Measurements from ENCODE around the gene DAPK1. TPM values are rescaled to one million over a fixed set of nuclear protein-coding genes. Genes with fewer than 3 reads are reported as not detected.

Gene DAPK1
- polyA plus RNA-seq, 1 of the 3 experiments (the other 2 are of a cell fraction), result 0.61 TPM

DNA sequence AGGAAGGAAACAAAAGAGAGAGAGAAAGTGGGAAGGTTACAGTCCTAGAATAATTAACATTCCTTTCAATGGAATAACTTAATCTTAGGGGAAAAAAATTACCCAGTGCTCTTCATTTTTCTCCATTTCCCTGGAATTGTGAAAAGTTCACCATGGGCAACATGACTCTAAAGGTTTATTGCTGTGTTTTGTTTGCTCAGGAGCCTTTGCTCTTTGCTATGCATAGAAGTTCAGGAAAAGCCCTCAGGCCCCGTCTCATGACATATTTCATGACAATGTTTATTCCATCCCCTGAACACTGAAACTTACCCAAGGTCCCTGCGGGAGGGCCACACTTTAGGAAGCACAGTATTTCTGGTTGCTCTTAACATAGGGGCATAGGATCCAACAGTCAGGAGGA, 218.5 kb downstream of the DAPK1 start:
- ChIA-PET POLR2A (no interaction called here), CTCF (no interaction called here)
- no peak for DNase-seq
- no peak overlapping the region for H3K4me2 ChIP-seq
- no peaks in the 10 kb centered on the region for H3K79me2 ChIP-seq (ENCODE audit: insufficient read depth)
- TF ChIP-seq YY1 (IDR thresholded peaks at IDR 0.05; ENCODE audit: low read depth) (no peak), EZH2phosphoT487 (IDR thresholded peaks at IDR 0.05; ENCODE audit: borderline replicate concordance, low read depth) (no peak), RCOR1 (IDR thresholded peaks at IDR 0.05; ENCODE audit: low read length) (no peak)
- no peak overlapping the region for H3K4me3 ChIP-seq (ENCODE audit: low read depth in 2 of 2, low read length in 1 of 2)
- H3K27ac ChIP-seq (ENCODE audit: low read depth in 2 of 2, low read length in 1 of 2), result no peak overlapping the region
- H2AFZ ChIP-seq (ENCODE audit: low read depth), result no peak overlapping the region
- no peaks in the 10 kb centered on the region for H4K20me1 ChIP-seq (ENCODE audit: insufficient read depth)
- H3F3A ChIP-seq (replicated peaks; ENCODE audit: insufficient read depth), result peaks cover 4% of the 10 kb centered on the region
- WGBS (ENCODE audit: low lambda C conversion rate), result 89% methylated on average over 2 of the region's 2 CpGs
- no peak overlapping the region for H3K9ac ChIP-seq
- H3K27me3 ChIP-seq (ENCODE audit: insufficient read depth), result no peaks in the 10 kb centered on the region
- H3K36me3 ChIP-seq (replicated peaks in 1 of 2; ENCODE audit: control insufficient read depth in 1 of 2, insufficient read depth in 2 of 2, low read length in 1 of 2), result no peaks in the 10 kb centered on the region
- H3K9me2 ChIP-seq, result no peaks in the 10 kb centered on the region
- H3K4me1 ChIP-seq (ENCODE audit: control insufficient read depth in 1 of 2, insufficient read depth in 2 of 2, low read depth in 1 of 2, low read length in 1 of 2), result peaks cover 10 to 11% of the 10 kb centered on the region in 2 experiments; a peak in 2 of 4 replicates
- H3K9me3 ChIP-seq, result no peaks in the 10 kb centered on the region

DNA sequence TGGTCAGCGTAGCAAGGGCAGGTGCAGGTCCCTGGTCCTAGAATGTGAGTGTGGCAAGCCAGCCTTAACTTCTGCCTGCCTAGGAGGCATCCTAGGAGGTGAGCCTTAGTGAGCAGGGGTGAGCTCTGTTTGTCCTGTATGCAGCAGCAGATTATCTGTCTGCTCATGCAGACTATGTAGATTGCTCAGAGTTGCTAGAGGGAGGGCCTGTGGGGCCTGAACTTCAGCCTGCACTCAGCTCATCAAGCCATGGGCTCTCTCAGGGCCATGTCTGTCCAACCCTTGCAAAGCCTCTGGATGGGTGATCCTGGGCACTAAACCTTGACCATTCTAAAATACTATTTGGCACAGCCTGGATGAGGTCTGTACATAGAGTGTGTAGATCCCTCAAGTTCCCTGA, 219.8 kb downstream of the DAPK1 start:
- H3K4me2 ChIP-seq, result no peak overlapping the region
- H3K27ac ChIP-seq (ENCODE audit: low read depth in 2 of 2, low read length in 1 of 2), result no peak overlapping the region
- H3K9me2 ChIP-seq, result no peaks in the 10 kb centered on the region
- no peak overlapping the region for H2AFZ ChIP-seq (ENCODE audit: low read depth)
- WGBS (ENCODE audit: low lambda C conversion rate), result 80% methylated on average over 1 of the region's 1 CpG
- H3F3A ChIP-seq (replicated peaks; ENCODE audit: insufficient read depth), result peaks cover 4% of the 10 kb centered on the region
- DNase-seq, result no peak
- H4K20me1 ChIP-seq (ENCODE audit: insufficient read depth), result no peaks in the 10 kb centered on the region
- H3K27me3 ChIP-seq (ENCODE audit: insufficient read depth), result no peaks in the 10 kb centered on the region
- H3K4me1 ChIP-seq (ENCODE audit: control insufficient read depth in 1 of 2, insufficient read depth in 2 of 2, low read depth in 1 of 2, low read length in 1 of 2), result peaks cover 3 to 6% of the 10 kb centered on the region in 2 experiments; a peak in 2 of 4 replicates
- H3K9ac ChIP-seq, result no peak overlapping the region
- H3K79me2 ChIP-seq (ENCODE audit: insufficient read depth), result no peaks in the 10 kb centered on the region
- H3K36me3 ChIP-seq (replicated peaks in 1 of 2; ENCODE audit: control insufficient read depth in 1 of 2, insufficient read depth in 2 of 2, low read length in 1 of 2), result no peaks in the 10 kb centered on the region
- POLR2A ChIA-PET, result no interaction called here
- no peaks in the 10 kb centered on the region for H3K9me3 ChIP-seq
- no peak overlapping the region for H3K4me3 ChIP-seq (ENCODE audit: low read depth in 2 of 2, low read length in 1 of 2)
- TF ChIP-seq PBX3 (IDR thresholded peaks at IDR 0.05), result no peak
- no peak for TF ChIP-seq RCOR1 (IDR thresholded peaks at IDR 0.05; ENCODE audit: low read length)
- CTCF ChIA-PET, result no interaction called here

DNA sequence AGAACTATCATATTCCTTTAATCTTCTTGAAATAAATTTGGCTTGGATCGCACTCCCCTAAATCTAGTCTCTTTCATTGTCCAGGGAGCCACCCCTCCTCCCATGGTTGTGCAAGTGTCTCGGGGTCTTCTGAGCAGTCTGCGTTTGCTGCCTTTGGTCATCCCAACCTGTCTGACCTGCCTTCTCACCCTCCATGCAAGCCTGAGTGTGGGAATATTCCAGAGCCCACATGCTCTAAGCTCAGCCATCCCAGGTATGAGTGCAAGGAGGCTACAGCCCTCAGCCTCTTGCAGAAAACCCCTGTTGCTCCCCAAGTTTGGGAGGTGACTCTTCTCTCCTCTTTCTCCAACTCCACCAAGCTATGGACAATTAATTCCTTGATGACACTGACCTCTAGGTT, 220.6 kb downstream of the DAPK1 start:
- Histone ChIP-seq H2AFZ (ENCODE audit: low read depth) (no peak overlapping the region), H3K4me1 (ENCODE audit: control insufficient read depth in 1 of 2, insufficient read depth in 2 of 2, low read depth in 1 of 2, low read length in 1 of 2) (peaks cover 3 to 6% of the 10 kb centered on the region in 2 experiments; a peak in 2 of 4 replicates), H3K4me3 (ENCODE audit: low read depth in 2 of 2, low read length in 1 of 2) (no peak overlapping the region), H4K20me1 (ENCODE audit: insufficient read depth) (no peaks in the 10 kb centered on the region), H3K36me3 (replicated peaks in 1 of 2; ENCODE audit: control insufficient read depth in 1 of 2, insufficient read depth in 2 of 2, low read length in 1 of 2) (no peaks in the 10 kb centered on the region), H3K27ac (ENCODE audit: low read depth in 2 of 2, low read length in 1 of 2) (no peak overlapping the region), H3K79me2 (ENCODE audit: insufficient read depth) (no peaks in the 10 kb centered on the region), H3K4me2 (no peak overlapping the region), H3K9me2 (no peaks in the 10 kb centered on the region), H3F3A (replicated peaks; ENCODE audit: insufficient read depth) (peaks cover 4% of the 10 kb centered on the region), H3K9me3 (no peaks in the 10 kb centered on the region), H3K27me3 (ENCODE audit: insufficient read depth) (no peaks in the 10 kb centered on the region), H3K9ac (no peak overlapping the region)
- TF ChIP-seq RXRA (IDR thresholded peaks at IDR 0.05; ENCODE audit: borderline replicate concordance, low read depth) (no peak), EP300 (IDR thresholded peaks at IDR 0.05; ENCODE audit: borderline replicate concordance in 1 of 2, low read depth in 1 of 2, low read length in 1 of 2) (no peak), JUND (IDR thresholded peaks at IDR 0.05) (no peak), NRF1 (IDR thresholded peaks at IDR 0.05; ENCODE audit: low read depth, low read length) (no peak), FOXJ3 (CRISPR knock-in tag; IDR thresholded peaks at IDR 0.05) (no peak), TAF1 (IDR thresholded peaks at IDR 0.05; ENCODE audit: borderline replicate concordance, low read depth, low read length) (no peak), ELF1 (IDR thresholded peaks at IDR 0.05) (no peak), SIN3A (IDR thresholded peaks at IDR 0.05; ENCODE audit: borderline replicate concordance, low read depth, low read length) (no peak), RFX5 (IDR thresholded peaks at IDR 0.05; ENCODE audit: low read length) (no peak)
- TF ChIP-seq, protein P1, sequence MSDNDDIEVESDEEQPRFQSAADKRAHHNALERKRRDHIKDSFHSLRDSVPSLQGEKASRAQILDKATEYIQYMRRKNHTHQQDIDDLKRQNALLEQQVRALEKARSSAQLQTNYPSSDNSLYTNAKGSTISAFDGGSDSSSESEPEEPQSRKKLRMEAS (IDR thresholded peaks at IDR 0.05; ENCODE audit: low read depth), result no peak
- TF ChIP-seq, protein P2, sequence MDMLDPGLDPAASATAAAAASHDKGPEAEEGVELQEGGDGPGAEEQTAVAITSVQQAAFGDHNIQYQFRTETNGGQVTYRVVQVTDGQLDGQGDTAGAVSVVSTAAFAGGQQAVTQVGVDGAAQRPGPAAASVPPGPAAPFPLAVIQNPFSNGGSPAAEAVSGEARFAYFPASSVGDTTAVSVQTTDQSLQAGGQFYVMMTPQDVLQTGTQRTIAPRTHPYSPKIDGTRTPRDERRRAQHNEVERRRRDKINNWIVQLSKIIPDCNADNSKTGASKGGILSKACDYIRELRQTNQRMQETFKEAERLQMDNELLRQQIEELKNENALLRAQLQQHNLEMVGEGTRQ (IDR thresholded peaks at IDR 0.05; ENCODE audit: borderline replicate concordance, low read depth, low read length), result no peak
- TF ChIP-seq, protein P3, sequence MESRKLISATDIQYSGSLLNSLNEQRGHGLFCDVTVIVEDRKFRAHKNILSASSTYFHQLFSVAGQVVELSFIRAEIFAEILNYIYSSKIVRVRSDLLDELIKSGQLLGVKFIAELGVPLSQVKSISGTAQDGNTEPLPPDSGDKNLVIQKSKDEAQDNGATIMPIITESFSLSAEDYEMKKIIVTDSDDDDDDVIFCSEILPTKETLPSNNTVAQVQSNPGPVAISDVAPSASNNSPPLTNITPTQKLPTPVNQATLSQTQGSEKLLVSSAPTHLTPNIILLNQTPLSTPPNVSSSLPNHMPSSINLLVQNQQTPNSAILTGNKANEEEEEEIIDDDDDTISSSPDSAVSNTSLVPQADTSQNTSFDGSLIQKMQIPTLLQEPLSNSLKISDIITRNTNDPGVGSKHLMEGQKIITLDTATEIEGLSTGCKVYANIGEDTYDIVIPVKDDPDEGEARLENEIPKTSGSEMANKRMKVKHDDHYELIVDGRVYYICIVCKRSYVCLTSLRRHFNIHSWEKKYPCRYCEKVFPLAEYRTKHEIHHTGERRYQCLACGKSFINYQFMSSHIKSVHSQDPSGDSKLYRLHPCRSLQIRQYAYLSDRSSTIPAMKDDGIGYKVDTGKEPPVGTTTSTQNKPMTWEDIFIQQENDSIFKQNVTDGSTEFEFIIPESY (IDR thresholded peaks at IDR 0.05; ENCODE audit: borderline replicate concordance, low read depth), result no peak
- 80% methylated on average over 3 of the region's 3 CpGs for WGBS (ENCODE audit: low lambda C conversion rate)
- no peak for DNase-seq
- CTCF ChIA-PET, result no interaction called here
- POLR2A ChIA-PET, result no interaction called here

Measured in SK-N-SH (cell line).